ENCODE results near the gene ANKHD1.

The ANKHD1 gene

GRCh38 chr5:140550147-140551079 lies 148.8 kb downstream of the ANKHD1 start:
- TF ChIP-seq CTCF (IDR thresholded peaks at IDR 0.05) = no peak

GRCh38 chr5:140551872-140552271 lies 150.2 kb downstream of the ANKHD1 start:
- TF ChIP-seq CTCF (IDR thresholded peaks at IDR 0.05) = no peak

- TF ChIP-seq CTCF (IDR thresholded peaks at IDR 0.05) = no peak
Observed at GRCh38 chr5:140553657-140554056, 152.0 kb downstream of the ANKHD1 start.

- no peak for TF ChIP-seq CTCF (IDR thresholded peaks at IDR 0.05)
Observed at GRCh38 chr5:140554454-140554853, 152.8 kb downstream of the ANKHD1 start.

GRCh38 chr5:140555747-140556312 lies 154.2 kb downstream of the ANKHD1 start:
- no peak for TF ChIP-seq CTCF (IDR thresholded peaks at IDR 0.05)

GRCh38 chr5:140556438-140556837 lies 154.8 kb downstream of the ANKHD1 start:
- no peak for TF ChIP-seq CTCF (IDR thresholded peaks at IDR 0.05)

- no peak for TF ChIP-seq CTCF (IDR thresholded peaks at IDR 0.05)
Observed at GRCh38 chr5:140557136-140557805, 155.6 kb downstream of the ANKHD1 start, which contains the start of gene SRA1. Gene SRA1, minus strand, starts transcription at chr5:140557473. Its CDS starts 21 bp downstream, at chr5:140557452.

Measured in LNCAP (cell line).